Neural cell (in vitro differentiated cells): ENCODE data around the gene WNT16. TPM values are rescaled to one million over a fixed set of nuclear protein-coding genes. Genes with fewer than 3 reads are reported as not detected.

Experiments used
- H2AFZ ChIP-seq: fragments of 200-600, 300-800 bp; sonication (generic), shearing (Covaris generic); 2 replicates; pipeline ENCODE4 v1.6.0; 2014; ENCODE audit warnings: low read depth, mild to moderate bottlenecking, antibody characterized with exemption, low read length, moderate library complexity
- H3F3A ChIP-seq: fragments of 200-600 bp; shearing (Covaris generic); 2 replicates; pipeline ENCODE4 v1.6.1; 2016; ENCODE audit warnings: mild to moderate bottlenecking, moderate library complexity, mixed read lengths, antibody characterized with exemption, low read length; ENCODE audit not compliant: insufficient read depth, poor library complexity, severe bottlenecking
- H3K27ac ChIP-seq: fragments of 200-600, 300-800 bp; sonication (generic), shearing (Covaris generic); 2 replicates; pipeline ENCODE4 v1.5.1; 2014; ENCODE audit warnings: mild to moderate bottlenecking, low read length, moderate library complexity
- H3K27me3 ChIP-seq: fragments of 300-800, 200-600 bp; sonication (generic), shearing (Covaris generic); 2 replicates; pipeline ENCODE4 v1.6.0; 2014; ENCODE audit warnings: mild to moderate bottlenecking, low read depth, low read length, moderate library complexity; ENCODE audit not compliant: insufficient read depth
- H3K36me3 ChIP-seq: fragments of 300-800, 200-600 bp; sonication (generic), shearing (Covaris generic); 2 replicates; pipeline ENCODE4 v1.5.1; 2014; ENCODE audit warnings: mild to moderate bottlenecking, antibody characterized with exemption, low read length, moderate library complexity; ENCODE audit not compliant: insufficient read depth
- H3K4me2 ChIP-seq: fragments of 300-800, 200-600 bp; sonication (generic), shearing (Covaris generic); 2 replicates; pipeline ENCODE4 v1.6.0; 2014; ENCODE audit warnings: mild to moderate bottlenecking, low read length
- H3K4me3 ChIP-seq: fragments of 300-800, 200-600 bp; sonication (generic), shearing (Covaris generic); 2 replicates; pipeline ENCODE4 v1.5.1; 2014; ENCODE audit warnings: mild to moderate bottlenecking, low read length, moderate library complexity
- H3K79me2 ChIP-seq: fragments of 200-600 bp; shearing (Covaris generic); replicated peaks from 2 replicates; pipeline ENCODE4 v1.6.0; 2014; ENCODE audit warnings: mild to moderate bottlenecking, low read length, moderate library complexity; ENCODE audit not compliant: insufficient read depth
- H3K9ac ChIP-seq: fragments of 300-800, 200-600 bp; sonication (generic), shearing (Covaris generic); 2 replicates; pipeline ENCODE4 v1.6.1; 2016; ENCODE audit warnings: mild to moderate bottlenecking, low read length, mixed read lengths
- H3K9me2 ChIP-seq: fragments of 200-600 bp; shearing (Covaris generic); 2 replicates; pipeline ENCODE4 v1.6.1; 2016; ENCODE audit warnings: mild to moderate bottlenecking, low read length, mixed read lengths; ENCODE audit not compliant: insufficient read depth
- H3K9me3 ChIP-seq: fragments of 200-600, 300-800 bp; sonication (generic), shearing (Covaris generic); 2 replicates; pipeline ENCODE4 v1.6.1; 2016; ENCODE audit warnings: mild to moderate bottlenecking, mixed run types, low read length, moderate library complexity, mixed read lengths
- H4K20me1 ChIP-seq: fragments of 200-600 bp; shearing (Covaris generic); 2 replicates; pipeline ENCODE4 v1.6.1; 2016; ENCODE audit warnings: mild to moderate bottlenecking, mixed run types; ENCODE audit not compliant: insufficient read depth
- CTCF ChIP-seq: fragments of 450-650 bp; IDR thresholded peaks from 2 replicates; pipeline ENCODE4 v1.5.1; 2014; ENCODE audit warnings: antibody characterized with exemption, mild to moderate bottlenecking, moderate library complexity; ENCODE audit not compliant: poor library complexity, severe bottlenecking
- EP300 ChIP-seq: fragments of 450-650 bp; conservative IDR thresholded peaks from 2 replicates; pipeline ENCODE4 v1.6.1; 2014; ENCODE audit warnings: antibody characterized with exemption, mild to moderate bottlenecking, moderate library complexity; ENCODE audit not compliant: poor library complexity, severe bottlenecking
- EZH2 ChIP-seq: fragments of 200-600, 300-800 bp; shearing (Covaris generic), sonication (generic); IDR thresholded peaks from 2 replicates; pipeline ENCODE4 v1.6.1; 2014; ENCODE audit warnings: antibody characterized with exemption, low read length, borderline replicate concordance, mild to moderate bottlenecking; ENCODE audit not compliant: insufficient read depth, poor library complexity, severe bottlenecking
- MXI1 ChIP-seq: fragments of 450-650 bp; conservative IDR thresholded peaks from 2 replicates; pipeline ENCODE4 v1.6.1; 2014; ENCODE audit warnings: antibody characterized with exemption, mild to moderate bottlenecking; ENCODE audit not compliant: poor library complexity, severe bottlenecking
- POLR2AphosphoS5 ChIP-seq: IDR thresholded peaks from 2 replicates; pipeline ENCODE4 v1.6.1; 2012
- RAD21 ChIP-seq: fragments of 450-650 bp; conservative IDR thresholded peaks from 2 replicates; pipeline ENCODE4 v1.6.1; 2014; ENCODE audit warnings: antibody characterized with exemption, mild to moderate bottlenecking, moderate library complexity
- REST ChIP-seq: IDR thresholded peaks from 2 replicates; pipeline ENCODE4 v1.6.1; 2012; ENCODE audit warnings: borderline replicate concordance
- SMC3 ChIP-seq: fragments of 450-650 bp; conservative IDR thresholded peaks from 2 replicates; pipeline ENCODE4 v1.6.1; 2014; ENCODE audit warnings: antibody characterized with exemption, mild to moderate bottlenecking, moderate library complexity; ENCODE audit not compliant: poor library complexity
- TAF1 ChIP-seq: IDR thresholded peaks from 2 replicates; pipeline ENCODE4 v1.6.1; 2012; ENCODE audit warnings: low read depth
- polyA plus RNA-seq: library from polyadenylated mRNA; depleted of rRNA; stranded (reverse); fragments of >200 nt; gene quantifications from 2 replicates; pipeline ENCODE4 v1.2.3, GENCODE V29; 2014

WNT16 gene
- polyA plus RNA-seq, 1 donor from 2014 or later: not detected

GRCh38 chr7:121351682-121352081 lies 22.9 kb downstream of the WNT16 start:
- H3K36me3 ChIP-seq: no peaks in the 10 kb centered on the region
- no peaks in the 10 kb centered on the region for H3F3A ChIP-seq
- no peaks in the 10 kb centered on the region for H3K9me3 ChIP-seq
- no peak overlapping the region for H3K9ac ChIP-seq
- no peak overlapping the region for H3K4me3 ChIP-seq
- no peaks in the 10 kb centered on the region for H4K20me1 ChIP-seq
- no peaks in the 10 kb centered on the region for H3K79me2 ChIP-seq
- H3K27me3 ChIP-seq: no peaks in the 10 kb centered on the region
- H3K27ac ChIP-seq: no peak overlapping the region
- no peak for TF ChIP-seq EZH2
- no peak for TF ChIP-seq CTCF
- TF ChIP-seq REST: no peak
- no peak for TF ChIP-seq MXI1
- TF ChIP-seq SMC3: no peak
- no peak for TF ChIP-seq EP300
- TF ChIP-seq RAD21: no peak
- TF ChIP-seq TAF1: no peak
- no peak for TF ChIP-seq POLR2AphosphoS5
- H3K4me2 ChIP-seq: no peak overlapping the region
- no peak overlapping the region for H2AFZ ChIP-seq
- H3K9me2 ChIP-seq: no peaks in the 10 kb centered on the region

- Histone ChIP-seq H3K79me2 (no peaks in the 10 kb centered on the region), H3K27ac (no peak overlapping the region), H3K36me3 (no peaks in the 10 kb centered on the region), H3K9ac (no peak overlapping the region), H3K9me3 (no peaks in the 10 kb centered on the region), H3K27me3 (no peaks in the 10 kb centered on the region), H3K9me2 (no peaks in the 10 kb centered on the region), H4K20me1 (no peaks in the 10 kb centered on the region), H3K4me2 (no peak overlapping the region), H2AFZ (no peak overlapping the region), H3K4me3 (no peak overlapping the region), H3F3A (no peaks in the 10 kb centered on the region)
- TF ChIP-seq EZH2: no peak
- no peak for TF ChIP-seq RAD21
- no peak for TF ChIP-seq SMC3
- no peak for TF ChIP-seq POLR2AphosphoS5
- TF ChIP-seq CTCF: no peak
- no peak for TF ChIP-seq EP300
- TF ChIP-seq MXI1: no peak
- no peak for TF ChIP-seq REST
- TF ChIP-seq TAF1: no peak
Measured at GRCh38 chr7:121352323-121352722, 23.5 kb downstream of the WNT16 start.
